Measurements from ENCODE around the gene KIAA1217. TPM values are rescaled to one million over a fixed set of nuclear protein-coding genes. Genes with fewer than 3 reads are reported as not detected.

Gene KIAA1217
- total and polyA plus RNA-seq, 12 donors = 6.9 to 49.5 (median 38.4) TPM

DNA sequence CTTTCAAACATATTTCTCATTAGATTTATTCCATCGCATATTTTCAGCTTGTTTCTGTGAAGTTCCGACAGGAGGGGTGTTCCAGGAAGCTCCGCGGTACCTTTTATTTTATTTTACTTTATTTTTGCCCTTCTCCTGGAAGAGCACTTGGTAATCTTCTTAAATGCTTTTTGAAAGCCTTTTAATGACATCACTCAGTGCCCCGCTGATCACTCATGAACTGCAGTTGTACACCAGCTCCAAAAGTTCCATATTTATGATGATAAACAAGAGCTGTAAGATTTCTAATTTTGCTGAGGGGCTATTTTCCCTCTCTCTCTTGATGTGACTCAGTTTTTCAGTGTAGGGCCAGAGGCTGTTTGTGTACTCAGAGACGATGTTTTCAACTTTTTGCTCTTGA, 144.4 kb downstream of the KIAA1217 start:
- no peaks in the 10 kb centered on the region for H3K36me3 ChIP-seq

DNA sequence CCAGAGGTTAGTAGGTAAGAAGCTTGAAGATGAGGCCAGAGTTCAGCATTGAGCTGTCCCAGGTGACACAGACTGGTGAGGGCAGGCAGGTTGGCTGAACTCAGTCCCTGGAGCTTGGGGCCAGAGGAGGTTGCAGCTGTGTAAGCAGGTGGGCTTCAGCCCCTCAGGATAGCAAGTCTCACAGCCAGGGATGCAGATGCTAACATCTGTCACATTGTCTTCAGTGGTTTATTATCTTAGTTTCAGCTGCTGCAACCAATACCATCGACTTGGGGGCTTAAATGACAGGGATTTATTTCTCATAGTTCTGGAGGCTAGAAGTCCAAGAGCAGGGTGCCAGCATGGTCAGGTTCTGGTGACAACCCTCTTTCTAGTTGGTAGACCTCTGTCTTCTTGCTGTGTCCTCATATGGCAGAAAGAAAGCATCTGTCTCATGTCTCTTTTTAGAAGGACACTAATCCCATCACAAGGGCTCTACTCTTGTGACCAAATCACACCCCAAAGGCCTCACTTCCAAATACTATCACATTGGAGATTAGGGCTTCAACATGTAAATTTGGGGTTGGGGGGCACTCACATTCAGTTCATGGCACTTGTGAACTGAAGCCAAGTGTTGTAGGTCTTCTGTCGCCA, 146.2 kb downstream of the KIAA1217 start:
- TF ChIP-seq, protein P1, sequence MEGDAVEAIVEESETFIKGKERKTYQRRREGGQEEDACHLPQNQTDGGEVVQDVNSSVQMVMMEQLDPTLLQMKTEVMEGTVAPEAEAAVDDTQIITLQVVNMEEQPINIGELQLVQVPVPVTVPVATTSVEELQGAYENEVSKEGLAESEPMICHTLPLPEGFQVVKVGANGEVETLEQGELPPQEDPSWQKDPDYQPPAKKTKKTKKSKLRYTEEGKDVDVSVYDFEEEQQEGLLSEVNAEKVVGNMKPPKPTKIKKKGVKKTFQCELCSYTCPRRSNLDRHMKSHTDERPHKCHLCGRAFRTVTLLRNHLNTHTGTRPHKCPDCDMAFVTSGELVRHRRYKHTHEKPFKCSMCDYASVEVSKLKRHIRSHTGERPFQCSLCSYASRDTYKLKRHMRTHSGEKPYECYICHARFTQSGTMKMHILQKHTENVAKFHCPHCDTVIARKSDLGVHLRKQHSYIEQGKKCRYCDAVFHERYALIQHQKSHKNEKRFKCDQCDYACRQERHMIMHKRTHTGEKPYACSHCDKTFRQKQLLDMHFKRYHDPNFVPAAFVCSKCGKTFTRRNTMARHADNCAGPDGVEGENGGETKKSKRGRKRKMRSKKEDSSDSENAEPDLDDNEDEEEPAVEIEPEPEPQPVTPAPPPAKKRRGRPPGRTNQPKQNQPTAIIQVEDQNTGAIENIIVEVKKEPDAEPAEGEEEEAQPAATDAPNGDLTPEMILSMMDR (IDR thresholded peaks at IDR 0.05) = no peak
- ATAC-seq (no peak), DNase-seq (no peak)
- Histone ChIP-seq H3K4me1 (peaks cover 0 to 42% (median 18%) of the 10 kb centered on the region in 9 donors), H3K27ac (no peak overlapping the region), H3K9me3 (no peaks in the 10 kb centered on the region), H3K36me3 (no peaks in the 10 kb centered on the region), H3K27me3 (no peaks in the 10 kb centered on the region), H3K4me3 (no peak overlapping the region)
- WGBS, 2 donors = 83% methylated on average over 2 of the region's 2 CpGs
- intact Hi-C loops (cut with DNase I) = loop anchor here in 5 of 10 donors (5.0 to 10.0 kb wide), 5 partner anchors 148 to 363 kb away; partner anchors contain the start of gene KIAA1217 (in 1 of the 5)

More for the DNA sequence above, 144.4 kb downstream of the KIAA1217 start:
- DNase-seq (no peak), ATAC-seq (no peak)
- no peak overlapping the region for H3K27ac ChIP-seq
- intact Hi-C loops (cut with DNase I) = loop anchor here in 1 of 10 donors (10.0 kb wide), 1 partner anchor 359 kb away; no protein-coding TSS in a partner anchor
- H3K4me1 ChIP-seq = peaks cover 0 to 57% (median 29%) of the 10 kb centered on the region in 9 donors
- TF ChIP-seq, protein P1 (IDR thresholded peaks at IDR 0.05) = no peak
- no peak overlapping the region for H3K4me3 ChIP-seq
- WGBS, 2 donors = 88 to 91% methylated on average over 6 of the region's 6 CpGs
- no peaks in the 10 kb centered on the region for H3K9me3 ChIP-seq
- H3K27me3 ChIP-seq = no peaks in the 10 kb centered on the region

DNA sequence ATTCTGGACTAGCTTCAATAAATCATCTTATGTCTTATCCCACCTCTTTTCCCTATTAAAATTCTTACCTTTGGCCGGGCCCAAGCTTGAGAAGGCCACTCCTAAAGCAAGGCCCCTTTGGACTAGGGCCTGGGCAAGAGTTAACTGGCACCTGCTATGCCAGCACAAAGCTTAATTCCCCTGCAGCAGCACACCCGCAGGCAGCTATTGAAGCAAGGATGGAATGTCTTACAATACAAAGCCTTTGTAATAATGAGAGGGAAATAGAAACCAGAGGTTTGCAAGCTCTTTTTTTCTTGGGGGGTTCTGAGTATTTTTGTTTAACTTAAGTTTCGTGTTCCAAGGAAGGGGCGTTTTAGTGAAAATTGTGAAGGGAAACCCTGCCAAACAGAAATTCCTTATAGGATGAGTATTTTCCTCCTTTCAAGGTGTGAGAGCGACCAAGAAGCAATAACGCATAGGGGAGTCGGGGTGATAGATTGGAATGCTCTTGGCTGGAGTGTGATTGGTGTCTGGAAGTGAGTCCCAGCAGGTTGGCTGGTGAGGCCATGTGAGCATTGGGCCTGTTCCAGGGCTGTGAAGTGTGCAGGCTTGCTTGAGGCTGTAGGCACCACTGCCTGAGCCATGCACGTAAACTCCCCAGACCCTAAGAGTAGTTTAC, 148.5 kb downstream of the KIAA1217 start:
- 82 to 83% methylated on average over 8 of the region's 8 CpGs for WGBS, 2 donors
- H3K9me3 ChIP-seq = no peaks in the 10 kb centered on the region
- no peak overlapping the region for H3K4me3 ChIP-seq
- peaks cover 0 to 37% (median 8%) of the 10 kb centered on the region in 9 donors for H3K4me1 ChIP-seq
- no peaks in the 10 kb centered on the region for H3K27me3 ChIP-seq
- peak in 3 of 8 donors; percentile 42 to 44 (median 43) for ATAC-seq
- no peak for DNase-seq
- TF ChIP-seq, protein P1 (IDR thresholded peaks at IDR 0.05) = no peak
- no peak overlapping the region for H3K27ac ChIP-seq
- intact Hi-C loops (cut with DNase I) = loop anchor here in 5 of 10 donors (5.0 to 10.0 kb wide), 5 partner anchors 150 to 365 kb away; partner anchors contain the start of gene KIAA1217 (in 1 of the 5)
- H3K36me3 ChIP-seq = peaks cover 0 to 3% (median 0%) of the 10 kb centered on the region in 9 donors

DNA sequence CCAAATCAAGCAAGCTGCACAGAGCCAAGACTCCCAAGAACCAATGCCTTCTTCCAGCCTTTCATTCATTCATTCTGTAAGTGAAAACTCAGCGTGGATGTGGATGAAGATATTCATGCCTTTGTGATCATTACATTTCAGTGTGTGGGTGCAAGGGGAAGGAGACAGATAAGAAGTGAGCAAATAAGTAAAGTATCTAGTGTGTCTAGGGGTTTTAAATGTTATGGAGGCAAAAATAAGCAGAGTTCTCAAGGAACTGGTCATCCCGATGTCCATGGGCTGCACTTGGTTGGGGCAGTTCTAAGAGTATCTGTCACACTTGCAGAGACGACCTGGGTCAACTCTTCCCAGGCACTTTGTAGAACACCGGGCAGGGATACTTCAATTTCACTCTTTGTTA, 149.1 kb downstream of the KIAA1217 start:
- peaks cover 0 to 42% (median 8%) of the 10 kb centered on the region in 9 donors for H3K4me1 ChIP-seq
- no peak for ATAC-seq
- no peak for DNase-seq
- intact Hi-C loops (cut with DNase I) = loop anchor here in 5 of 10 donors (5.0 to 10.0 kb wide), 5 partner anchors 151 to 366 kb away; partner anchors contain the start of gene KIAA1217 (in 1 of the 5)
- TF ChIP-seq, protein P1 (IDR thresholded peaks at IDR 0.05) = no peak
- H3K27ac ChIP-seq = no peak overlapping the region
- H3K4me3 ChIP-seq = no peak overlapping the region
- 78 to 85% methylated on average over 4 of the region's 4 CpGs for WGBS, 2 donors
- no peaks in the 10 kb centered on the region for H3K27me3 ChIP-seq
- H3K9me3 ChIP-seq = no peaks in the 10 kb centered on the region
- H3K36me3 ChIP-seq = peaks cover 0 to 3% (median 0%) of the 10 kb centered on the region in 9 donors

Data from heart right ventricle (tissue), 16 donors.